HG03558 (cell line): ENCODE results near the gene B3GALT4.
A peak's percentile ranks its signal among the peaks of the same experiment; 100 is the strongest.
"Not testable (repeated sequence)": the region's sequence is repeated elsewhere in the genome, so short reads cannot be mapped to it uniquely, and the experiment has no call there.

Experiments used
- ATAC-seq: cut with Tn5 transposase; IDR thresholded peaks from one replicate; pipeline ENCODE4 v1.9.1; 2021; ENCODE audit warnings: moderate number of reproducible peaks; ENCODE audit not compliant: unreplicated experiment; ENCODE audit errors: extremely low read depth

The B3GALT4 gene

GRCh38 chr6:33271468-33272274 is 5.3 kb upstream of the B3GALT4 start, which contains the start of the genes RPS18 and VPS52:
RPS18 (plus strand) TSS chr6:33272075; CDS start chr6:33272120, 45 bp downstream.
VPS52 (minus strand) TSS chr6:33271876; CDS start chr6:33271675, 201 bp downstream.
- ATAC-seq, result peak; percentile 53

GRCh38 chr6:33272275-33273128 is 4.4 kb upstream of the B3GALT4 start:
- ATAC-seq, result no peak

GRCh38 chr6:33273129-33273923 is 3.6 kb upstream of the B3GALT4 start:
- no peak for ATAC-seq

GRCh38 chr6:33273924-33274902 is 2.7 kb upstream of the B3GALT4 start:
- no peak for ATAC-seq

GRCh38 chr6:33275795-33276580 is 935 bp upstream of the B3GALT4 start:
- not testable (repeated sequence) for ATAC-seq

GRCh38 chr6:33276581-33276863 is 401 bp upstream of the B3GALT4 start:
- ATAC-seq, result no peak

GRCh38 chr6:33277663-33278391 is 904 bp downstream of the B3GALT4 start:
- ATAC-seq, result no peak

- ATAC-seq, result no peak
These were observed 1.4 kb downstream of the B3GALT4 start for GRCh38 chr6:33278392-33278741.

- ATAC-seq, result no peak
These were observed 1.9 kb downstream of the B3GALT4 start for GRCh38 chr6:33278810-33279209.

GRCh38 chr6:33279257-33279695 is 2.4 kb downstream of the B3GALT4 start:
- ATAC-seq, result no peak

GRCh38 chr6:33279971-33280511 is 3.1 kb downstream of the B3GALT4 start:
- ATAC-seq, result no peak

GRCh38 chr6:33280539-33280938 is 3.6 kb downstream of the B3GALT4 start:
- no peak for ATAC-seq

- ATAC-seq, result not testable (repeated sequence)
These were observed 8.3 kb downstream of the B3GALT4 start for GRCh38 chr6:33285214-33285613.

GRCh38 chr6:33286946-33287914 is 10.3 kb downstream of the B3GALT4 start:
- no peak for ATAC-seq

- no peak for ATAC-seq
These were observed 11.4 kb downstream of the B3GALT4 start for GRCh38 chr6:33288141-33288920.
